Left lobe of liver (tissue), 2 donors: Measurements from ENCODE around the gene RASGRP1. TPM values are rescaled to one million over a fixed set of nuclear protein-coding genes. Genes with fewer than 3 reads are reported as not detected.
A peak's percentile ranks its signal among the peaks of the same experiment; 100 is the strongest.

Source experiments
- ATAC-seq: fragments of 200-7000 bp; cut with Tn5 transposase; one replicate; pipeline ENCODE4 v1.9.1; 2020; ENCODE audit warnings: mild to moderate bottlenecking, moderate library complexity
- DNase-seq: peaks from one replicate; pipeline ENCODE4 v3.0.0-alpha.2; 2020; ENCODE audit warnings: low spot score
- total RNA-seq: library from RNA; stranded (reverse); gene quantifications from one replicate; pipeline ENCODE4 v1.2.1, GENCODE V29; 2021
- donor health status: DM: no; HTN: no; CAD: no; lungs with moderate emphysema.
- donor health status: DM: no; HTN: yes; CAD: no.

RASGRP1 gene
- total RNA-seq, 1 donor from 2014 or later, result 0.28 TPM

DNA sequence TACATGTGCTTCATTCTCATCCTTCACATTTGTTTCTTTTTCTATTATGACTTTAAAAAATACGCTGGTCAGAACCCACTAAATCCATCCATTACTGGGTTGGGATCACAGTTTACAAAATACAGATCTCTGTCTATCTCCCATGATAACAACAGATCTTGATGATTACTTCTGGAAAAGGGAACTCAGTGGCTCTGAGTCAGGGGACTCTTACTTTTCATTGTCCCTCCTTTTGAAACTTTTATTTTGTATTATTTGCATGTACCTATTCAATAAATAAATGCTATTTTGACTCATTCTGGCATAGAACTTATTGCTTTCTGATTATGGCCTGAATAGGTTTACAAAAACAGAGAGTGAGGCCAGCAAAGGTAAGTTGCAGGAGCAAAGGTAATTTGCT, 11.6 kb upstream of the RASGRP1 start:
- DNase-seq (no peak), ATAC-seq (no peak)

DNA sequence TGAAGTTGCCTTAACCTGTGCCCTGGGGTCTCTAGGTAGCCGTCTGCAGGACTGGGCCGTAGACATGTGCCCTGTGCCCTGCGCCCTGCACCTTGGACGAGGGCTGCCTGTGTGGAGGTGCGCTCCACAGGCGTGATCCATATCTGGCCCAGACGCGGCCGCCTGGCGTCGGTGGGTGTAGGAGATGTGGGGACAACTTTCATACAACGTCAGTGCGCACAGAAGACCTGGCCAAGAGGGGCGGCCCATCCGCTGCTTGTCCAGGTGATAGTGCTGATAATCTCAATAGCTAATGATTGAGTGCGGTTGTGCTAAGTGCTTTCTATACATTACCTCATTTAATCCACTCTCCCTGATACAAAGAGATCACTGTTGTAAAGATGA, 665 bp upstream of the RASGRP1 start:
- no peak for ATAC-seq

DNA sequence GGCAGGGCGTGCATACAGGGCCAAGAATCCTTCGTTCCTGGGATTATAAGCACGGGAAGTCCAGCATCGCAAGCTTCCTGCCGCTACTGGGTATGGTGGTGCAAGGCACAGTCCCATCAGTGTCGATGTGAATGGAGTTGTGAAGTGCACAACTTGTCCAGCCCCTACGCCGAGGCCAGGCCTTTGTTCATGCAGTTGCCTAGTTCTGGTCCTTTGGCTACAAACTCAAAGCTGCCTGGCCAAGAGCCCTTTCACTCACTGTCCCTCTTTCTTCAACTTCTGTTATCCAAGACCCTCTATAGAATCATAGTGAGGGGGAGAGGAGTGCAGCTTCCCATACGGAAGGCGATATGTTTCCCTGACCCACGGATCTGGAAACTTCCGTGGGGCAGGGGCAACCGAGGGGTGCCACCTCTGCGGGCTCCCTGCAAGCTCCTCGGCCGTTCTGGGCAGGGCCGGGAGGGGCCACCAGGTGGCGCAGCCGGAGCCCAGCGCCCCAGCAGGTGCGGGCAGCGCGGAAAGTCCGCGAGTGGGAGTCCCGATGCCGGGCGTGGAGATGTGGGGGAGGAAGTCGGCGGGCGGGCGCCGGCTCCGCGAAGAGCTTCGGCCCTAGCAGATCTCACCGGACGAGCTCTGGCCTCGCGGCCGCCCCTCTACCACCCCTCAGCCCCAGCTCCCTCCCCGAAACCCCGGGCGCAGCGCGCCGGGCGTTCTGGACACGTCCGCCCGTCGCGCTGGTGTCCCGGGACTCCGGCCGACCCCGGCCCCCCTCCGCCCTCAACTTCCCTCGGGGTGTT, 693 bp downstream of the RASGRP1 start:
- DNase-seq (peak; percentile 70), ATAC-seq (peak; percentile 95)

More for the DNA sequence above, 665 bp upstream of the RASGRP1 start:
- no peak for DNase-seq

DNA sequence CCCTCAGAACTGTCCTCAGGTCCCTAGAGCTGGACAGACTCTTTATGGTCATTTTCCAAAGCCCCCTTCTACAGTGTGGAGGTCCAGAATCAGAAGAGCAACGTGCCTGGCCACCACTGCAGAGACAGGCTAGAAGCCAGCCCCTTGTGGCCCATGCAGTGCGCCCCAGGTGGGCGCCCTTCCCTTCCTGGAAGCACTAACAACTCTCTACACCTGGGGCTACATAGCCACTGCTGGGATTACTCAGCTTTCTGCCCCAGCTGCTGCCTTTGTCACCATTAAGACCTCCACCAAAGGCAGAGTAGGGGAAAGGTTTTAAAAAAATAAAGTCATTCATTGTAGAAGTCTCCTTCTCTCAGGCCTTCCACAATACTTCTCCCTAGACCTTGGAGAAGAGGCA, 2.3 kb downstream of the RASGRP1 start:
- no peak for ATAC-seq
- no peak for DNase-seq

DNA sequence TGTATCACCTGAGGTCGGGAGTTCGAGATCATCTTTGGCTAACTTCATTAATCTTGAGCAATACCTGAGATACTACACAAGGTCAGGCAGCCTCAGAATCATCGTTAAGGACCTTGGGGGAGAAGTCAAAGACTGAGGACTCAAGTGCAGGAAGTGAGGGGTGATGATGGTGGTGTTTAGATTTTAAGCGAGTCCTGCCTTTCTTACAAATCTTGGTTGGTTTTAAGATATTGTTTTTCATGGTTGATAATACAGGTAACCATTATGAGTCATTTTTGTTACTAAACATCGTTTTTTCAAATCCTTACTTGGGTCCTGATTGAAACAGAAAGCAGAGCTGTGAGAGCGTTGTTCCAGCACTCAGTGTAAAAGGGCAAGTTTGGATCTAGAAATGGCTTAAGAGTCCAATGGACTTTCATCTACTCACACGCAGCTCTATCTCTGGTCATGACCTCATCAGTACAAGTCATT, 4.1 kb downstream of the RASGRP1 start:
- ATAC-seq (no peak), DNase-seq (no peak)

DNA sequence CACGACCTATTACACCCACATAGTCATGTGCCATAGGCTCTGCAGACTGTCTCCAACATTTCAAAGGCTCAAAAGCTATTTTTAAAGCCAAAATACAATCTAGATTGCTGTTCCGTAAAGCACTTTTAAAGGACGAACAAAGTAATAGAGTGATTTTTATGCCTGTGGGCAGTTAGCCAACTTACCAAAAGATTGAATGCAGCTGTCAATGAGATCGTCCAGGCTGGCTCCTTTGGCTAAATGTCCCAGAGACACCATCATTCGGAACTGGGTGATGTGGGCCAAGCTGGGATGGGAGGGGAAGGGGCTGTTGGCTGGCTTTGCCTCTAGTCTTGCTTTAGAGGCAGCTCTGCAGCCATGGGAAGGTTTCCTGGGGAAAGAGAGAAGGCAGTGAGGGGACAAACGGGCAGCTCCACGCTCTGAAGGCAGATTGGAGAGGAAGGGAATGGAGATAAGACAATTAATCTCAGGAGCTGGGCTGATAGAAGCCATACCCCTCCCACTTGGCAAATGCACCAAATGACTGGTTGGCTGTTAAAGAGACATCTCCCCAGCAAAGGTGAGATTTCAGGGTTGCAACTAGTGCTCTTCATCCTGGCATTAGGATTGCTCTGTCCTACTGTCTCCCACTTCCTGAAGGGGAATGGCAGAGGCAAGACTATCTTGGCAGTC, 4.8 kb downstream of the RASGRP1 start:
- DNase-seq (no peak), ATAC-seq (no peak)

DNA sequence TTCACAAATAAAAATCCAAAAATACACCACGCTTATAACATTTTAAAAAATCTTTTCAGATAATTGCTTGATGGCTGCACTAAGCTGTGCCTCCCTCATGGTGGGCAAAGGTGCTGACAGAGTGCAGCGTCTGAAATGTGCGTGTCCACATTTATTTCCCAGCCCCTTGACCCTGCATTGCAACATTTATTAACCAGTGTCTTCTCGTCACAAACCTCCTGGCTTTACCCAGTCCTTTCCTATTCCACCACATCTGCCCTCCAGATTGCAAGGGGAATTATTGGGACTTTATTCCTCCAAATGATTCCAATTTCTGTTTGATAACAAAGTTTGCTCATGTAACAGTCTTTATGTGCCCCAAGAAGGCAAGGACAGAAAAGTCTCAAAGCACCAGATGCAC, 5.5 kb downstream of the RASGRP1 start:
- ATAC-seq (no peak), DNase-seq (no peak)

DNA sequence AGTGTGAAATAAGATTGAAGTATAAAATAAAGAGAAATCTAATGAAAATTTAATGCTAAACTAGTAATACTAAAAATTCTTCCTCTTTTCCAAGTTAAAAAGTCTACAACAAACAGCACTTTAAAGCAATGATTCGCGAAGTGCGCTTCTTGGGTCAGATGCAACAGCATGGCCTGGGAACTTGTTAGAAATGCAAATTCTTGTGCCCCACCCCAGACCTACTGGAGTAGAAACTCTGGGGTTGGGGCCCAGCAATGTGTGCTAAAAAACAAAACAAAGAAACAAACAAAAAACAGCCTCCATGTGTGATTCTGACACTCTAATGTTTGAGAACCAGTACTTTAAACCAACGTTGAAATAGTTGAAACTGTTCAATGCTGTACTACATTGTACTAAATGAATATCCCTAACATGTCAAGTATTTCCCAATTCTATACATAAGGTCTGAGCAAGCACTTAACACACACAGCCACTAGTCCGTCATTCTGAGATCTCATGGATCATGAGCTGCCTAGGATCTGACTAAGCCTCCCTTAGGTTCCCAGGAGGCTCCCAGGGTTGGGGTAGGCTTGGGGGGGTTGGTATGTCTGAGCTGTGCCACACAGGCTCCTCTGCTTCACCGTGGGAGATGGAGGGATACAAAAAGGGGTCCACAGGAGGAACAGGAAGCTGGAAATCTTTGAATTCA, 6.1 kb downstream of the RASGRP1 start:
- no peak for ATAC-seq
- DNase-seq, result no peak

DNA sequence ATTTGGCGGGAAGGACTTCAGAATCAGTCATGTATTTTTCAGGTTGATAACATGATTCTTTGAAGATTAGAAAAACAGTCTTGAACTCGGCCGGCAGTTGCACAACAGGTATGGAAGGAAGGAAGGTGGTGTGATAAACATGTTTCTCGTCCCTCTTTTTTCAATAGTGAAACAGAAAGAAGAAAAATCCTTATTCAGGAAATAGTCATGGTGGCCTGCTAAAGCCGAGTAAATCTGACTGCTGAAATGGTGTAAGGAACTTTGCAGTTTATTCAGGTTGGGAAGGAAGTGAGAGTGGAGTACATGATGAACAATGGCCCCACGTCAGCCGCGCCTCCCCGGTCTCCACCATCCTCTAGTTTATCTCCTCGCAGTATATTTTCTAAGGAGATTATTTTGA, 6.7 kb downstream of the RASGRP1 start:
- DNase-seq, result no peak
- no peak for ATAC-seq

DNA sequence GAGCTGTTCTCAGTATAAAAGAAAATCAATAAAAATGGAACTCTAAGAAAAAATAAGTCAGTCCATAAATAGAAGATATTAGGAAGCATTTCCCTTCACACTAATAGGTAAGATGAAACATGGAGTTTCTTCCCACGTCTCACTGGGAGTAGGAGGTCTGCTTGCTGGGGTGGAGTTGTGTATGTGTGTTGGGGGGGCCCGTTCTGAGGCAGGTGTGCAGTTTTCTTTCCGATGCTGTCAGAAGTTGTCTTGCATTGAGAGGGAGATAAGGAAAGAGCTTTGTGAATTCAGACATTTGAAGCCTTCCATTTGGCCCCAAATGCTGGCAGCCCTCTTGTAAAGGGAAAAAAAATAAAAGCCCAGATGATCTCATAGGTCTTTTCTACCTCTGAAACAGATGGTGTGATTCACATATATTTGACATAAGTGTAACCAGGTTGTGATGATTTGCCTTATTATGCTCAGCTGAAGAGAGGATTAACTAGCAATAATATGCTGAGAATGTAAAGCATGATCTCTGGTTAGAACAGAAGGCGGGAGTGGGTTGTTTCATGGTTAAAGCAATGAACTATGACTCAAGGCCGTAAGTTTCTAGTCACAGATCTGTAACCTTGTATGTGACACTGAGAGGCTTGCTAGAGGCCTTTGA, 8.8 kb downstream of the RASGRP1 start:
- no peak for ATAC-seq
- no peak for DNase-seq

DNA sequence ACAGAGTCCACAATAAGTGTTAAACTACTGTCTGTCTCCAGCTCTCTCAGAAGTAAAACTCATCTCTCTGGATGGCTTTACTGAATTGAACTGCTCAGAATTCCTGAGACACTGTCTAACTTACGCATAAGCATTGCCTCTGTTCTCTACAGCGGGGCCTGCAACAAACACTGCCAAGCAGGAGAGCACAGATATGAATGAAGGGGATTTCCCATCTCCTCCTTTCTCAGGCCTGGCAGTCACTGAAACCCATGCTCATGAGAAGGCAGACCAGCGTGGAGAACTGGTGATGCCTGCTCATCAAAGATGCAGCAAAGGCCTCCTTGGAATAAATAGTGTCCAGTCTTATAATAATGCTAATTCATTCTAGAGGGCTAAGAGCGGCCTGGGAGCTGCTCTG, 10.3 kb downstream of the RASGRP1 start:
- no peak for DNase-seq
- ATAC-seq, result no peak

DNA sequence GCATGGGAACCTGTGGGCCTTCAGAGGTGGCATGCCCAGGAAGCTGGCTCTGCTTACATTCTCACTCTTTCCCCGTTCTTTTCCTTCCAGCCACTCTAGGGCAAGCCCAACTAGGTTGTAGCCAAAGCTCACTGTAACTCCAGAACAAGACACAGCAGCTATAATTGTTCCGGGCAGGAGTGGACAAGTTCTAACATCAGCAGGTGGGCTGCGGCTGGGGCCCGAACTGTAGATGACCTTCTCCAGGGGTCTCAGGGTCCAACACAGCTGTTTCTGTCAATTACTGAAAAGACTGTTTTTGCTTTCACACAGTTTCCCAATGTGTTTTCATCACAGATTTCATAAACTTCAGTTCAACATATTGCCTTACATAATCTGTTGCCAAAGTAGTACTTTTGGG, 11.5 kb downstream of the RASGRP1 start:
- no peak for DNase-seq
- ATAC-seq, result no peak

DNA sequence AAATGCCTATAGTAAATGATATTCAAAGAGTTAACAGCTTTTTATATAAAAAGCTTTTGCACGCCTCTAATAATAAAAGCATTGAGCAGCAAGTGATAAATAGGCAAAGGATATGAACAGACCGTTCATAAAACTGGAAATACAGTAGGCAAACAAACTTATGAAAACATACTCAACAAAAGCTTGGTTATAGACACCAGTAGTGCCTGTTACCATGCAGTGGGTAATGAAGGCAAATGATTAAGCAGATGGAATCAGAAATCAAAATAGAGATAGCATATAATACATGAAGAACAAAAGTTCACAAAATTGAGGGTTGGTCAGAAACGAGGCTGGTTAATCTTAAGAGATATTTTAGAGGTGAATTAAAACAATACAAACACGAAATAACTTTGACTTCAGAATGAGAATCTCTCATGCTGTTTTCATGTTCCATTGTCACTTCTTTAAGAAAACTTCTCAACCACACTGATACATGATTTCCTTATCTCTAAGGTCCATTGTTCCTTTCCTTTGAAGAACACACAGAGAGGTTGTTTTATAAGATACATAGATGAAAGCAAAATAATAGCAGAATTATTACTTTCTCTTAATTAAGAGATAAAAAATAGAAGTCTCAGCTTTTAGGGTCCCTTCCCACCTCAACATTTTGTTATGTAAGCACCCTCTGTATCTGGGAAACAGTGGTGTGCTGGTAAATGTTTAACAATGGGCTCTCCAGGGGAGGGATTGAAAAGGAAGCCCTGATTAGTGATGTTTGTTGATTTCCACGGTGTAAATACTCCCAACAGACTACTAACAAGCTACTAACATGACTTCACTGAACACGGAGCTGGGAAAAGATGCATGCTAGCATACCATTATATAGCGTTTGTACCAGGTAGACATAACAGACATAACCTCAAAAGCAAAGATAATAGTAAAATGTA, 12.6 kb downstream of the RASGRP1 start:
- no peak for ATAC-seq

DNA sequence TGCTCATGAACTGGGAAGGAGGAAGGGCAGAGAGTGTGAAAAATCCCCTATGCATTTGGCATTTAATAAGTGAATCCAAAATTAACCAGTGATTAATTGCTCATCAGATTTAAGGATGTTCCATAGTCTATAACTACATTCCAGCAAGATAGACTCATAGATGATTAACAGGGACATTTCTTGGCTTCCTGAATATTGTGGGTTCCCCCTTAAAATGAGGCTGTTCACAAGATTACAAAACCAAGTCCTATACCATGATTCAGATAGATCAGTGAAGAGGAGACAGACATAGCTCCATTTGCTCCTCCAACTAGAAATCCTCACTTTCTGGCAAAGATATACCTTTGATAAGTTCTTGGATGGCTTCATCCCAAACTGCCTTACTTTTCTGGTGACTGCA, 15.4 kb downstream of the RASGRP1 start:
- ATAC-seq (no peak), DNase-seq (no peak)

More for the DNA sequence above, 12.6 kb downstream of the RASGRP1 start:
- no peak for DNase-seq

DNA sequence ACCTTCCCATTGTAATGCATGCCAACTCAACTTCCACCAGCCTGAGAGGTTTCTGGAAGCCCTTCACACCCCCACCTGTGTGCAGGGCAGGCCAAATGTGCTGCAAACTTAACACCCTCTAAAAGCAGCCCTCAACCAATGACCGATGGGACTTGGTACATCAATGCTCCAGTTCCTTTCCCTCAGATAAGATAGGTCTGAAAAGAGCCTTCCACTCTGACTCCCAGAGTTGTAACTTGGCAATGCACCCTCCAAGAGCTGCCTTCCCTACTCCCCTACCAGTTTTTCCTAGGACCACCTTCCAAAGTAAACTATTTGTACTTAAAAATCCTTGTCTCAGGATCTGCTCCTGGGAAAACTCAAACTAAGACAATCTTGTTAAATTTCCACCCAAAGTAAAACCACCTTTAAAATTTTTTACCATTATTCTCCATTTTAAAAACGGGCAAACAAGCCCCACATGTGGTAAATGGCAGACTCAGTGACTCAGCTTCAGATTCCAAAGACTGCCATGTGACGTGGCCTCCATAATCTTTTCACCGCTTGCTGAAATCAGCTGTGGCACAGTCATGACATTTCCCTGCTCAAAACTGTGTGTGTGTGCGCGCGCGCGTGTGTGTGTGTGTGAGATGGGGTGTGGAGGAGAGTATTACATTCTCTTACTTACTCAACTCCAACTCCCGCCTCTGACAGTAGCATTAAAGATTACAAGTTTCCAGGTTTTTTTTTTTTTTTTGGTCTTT, 17.2 kb downstream of the RASGRP1 start:
- ATAC-seq, result no peak
- no peak for DNase-seq

DNA sequence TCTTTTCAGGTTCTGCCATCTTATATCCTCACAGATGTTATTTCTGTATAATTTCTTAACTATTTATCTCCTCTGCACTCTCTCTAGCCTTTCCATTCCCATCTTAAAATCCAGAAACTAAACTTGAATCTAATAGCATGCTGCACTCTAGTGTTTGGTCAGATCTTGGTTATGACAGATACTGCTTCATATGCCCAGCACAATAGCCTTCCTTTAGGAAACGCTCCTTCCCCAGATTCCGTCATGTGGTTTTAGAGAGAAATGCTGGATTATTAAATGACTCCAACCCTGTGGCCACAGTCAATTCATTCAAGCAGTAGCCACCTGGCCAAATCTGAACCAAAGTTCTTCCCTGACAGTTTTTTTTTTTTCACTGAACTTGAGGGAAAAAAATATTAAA, 19.4 kb downstream of the RASGRP1 start:
- ATAC-seq (no peak), DNase-seq (no peak)

DNA sequence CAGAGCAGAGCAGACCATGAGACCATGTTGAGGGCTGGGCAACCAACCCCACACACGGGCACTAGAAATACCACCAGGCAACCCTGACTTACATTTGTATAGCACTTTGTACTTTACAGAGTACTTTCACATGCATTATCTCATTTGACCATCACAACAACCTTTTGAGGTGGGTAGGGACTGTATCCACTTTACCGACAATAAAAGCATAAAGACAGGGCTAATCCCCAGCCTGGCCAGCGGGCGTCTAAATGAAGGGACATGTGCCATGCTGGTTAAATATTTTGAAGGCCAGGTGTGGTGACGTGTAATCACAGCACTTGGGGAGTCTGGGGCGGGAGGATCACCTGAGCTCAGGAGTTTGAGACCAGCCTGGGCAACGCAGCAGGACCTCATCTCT, 23.6 kb downstream of the RASGRP1 start:
- DNase-seq (no peak), ATAC-seq (no peak)

DNA sequence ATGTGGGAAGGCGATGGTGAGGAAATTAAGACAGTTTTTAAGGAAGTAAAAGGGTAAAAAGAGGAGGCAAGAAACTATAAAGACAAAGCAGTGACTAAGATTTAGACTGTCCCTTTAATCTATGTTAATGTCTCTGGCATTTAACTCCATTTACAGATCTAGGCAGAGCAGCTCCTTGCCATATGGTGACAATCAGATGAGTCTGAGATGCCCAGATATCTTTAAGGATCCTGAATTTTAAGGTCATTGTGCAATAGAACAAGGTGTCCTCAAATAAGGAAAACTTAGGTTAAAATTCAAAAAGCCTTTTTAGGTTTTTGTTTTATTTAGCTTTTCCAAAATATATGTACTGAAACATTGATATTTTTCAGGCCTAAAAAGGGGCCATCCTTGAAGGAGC, 24.1 kb downstream of the RASGRP1 start:
- ATAC-seq (no peak), DNase-seq (no peak)

DNA sequence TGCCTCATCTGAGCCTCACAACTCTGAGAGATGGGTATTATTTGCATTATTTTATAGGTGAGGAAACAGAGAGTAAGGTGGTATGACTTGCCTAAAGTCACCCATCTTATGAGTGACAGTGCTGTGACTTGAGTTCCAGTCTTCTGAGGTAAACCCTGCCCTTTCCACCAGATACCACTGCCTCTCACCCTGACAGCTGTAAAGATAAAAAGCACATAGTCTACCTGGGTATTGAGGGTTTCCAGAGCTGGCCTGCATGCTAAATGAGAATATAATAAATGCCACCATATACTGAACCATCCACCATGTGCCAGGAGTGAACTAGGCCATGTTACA, 25.6 kb downstream of the RASGRP1 start:
- no peak for ATAC-seq
- DNase-seq, result no peak
